ENCODE results near the gene PRSS53.

PRSS53 gene

GRCh38 chr16:31077592-31078396 is 10.9 kb downstream of the PRSS53 start:
- no peak for DNase-seq (ENCODE audit: low spot score)

GRCh38 chr16:31077024-31077423 is 11.7 kb downstream of the PRSS53 start:
- no peak for DNase-seq (ENCODE audit: low spot score)

- no peak for DNase-seq (ENCODE audit: low spot score)
Observed at GRCh38 chr16:31076319-31076718, 12.4 kb downstream of the PRSS53 start.

- DNase-seq (ENCODE audit: low spot score): no peak
Observed at GRCh38 chr16:31074814-31075183, 13.9 kb downstream of the PRSS53 start.

- DNase-seq (ENCODE audit: low spot score): peak; percentile 99
Observed at GRCh38 chr16:31073970-31074813, 14.6 kb downstream of the PRSS53 start, which contains the start of the genes ZNF646 and ZNF668. Gene ZNF646 (plus strand): TSS chr16:31074422. CDS start chr16:31076325, 1,903 bp downstream. Gene ZNF668 (minus strand): TSS chr16:31074240. CDS start chr16:31064459, 9,781 bp downstream.

GRCh38 chr16:31073142-31073969 is 15.4 kb downstream of the PRSS53 start:
- peak; percentile 85 for DNase-seq (ENCODE audit: low spot score)

- DNase-seq (ENCODE audit: low spot score): peak; percentile 61
Observed at GRCh38 chr16:31072540-31073141, 16.1 kb downstream of the PRSS53 start.

GRCh38 chr16:31071861-31072260 is 16.9 kb downstream of the PRSS53 start:
- no peak for DNase-seq (ENCODE audit: low spot score)

GRCh38 chr16:31067342-31067741 is 21.4 kb downstream of the PRSS53 start:
- DNase-seq (ENCODE audit: low spot score): no peak

GRCh38 chr16:31064882-31065461 is 23.8 kb downstream of the PRSS53 start:
- DNase-seq (ENCODE audit: low spot score): no peak

- no peak for DNase-seq (ENCODE audit: low spot score)
Observed at GRCh38 chr16:31063843-31064611, 24.7 kb downstream of the PRSS53 start.

- no peak for DNase-seq (ENCODE audit: low spot score)
Observed at GRCh38 chr16:31063495-31063842, 25.3 kb downstream of the PRSS53 start.

GRCh38 chr16:31061813-31062440 is 26.8 kb downstream of the PRSS53 start:
- no peak for DNase-seq (ENCODE audit: low spot score)

- DNase-seq (ENCODE audit: low spot score): no peak
Observed at GRCh38 chr16:31061126-31061812, 27.5 kb downstream of the PRSS53 start.

GRCh38 chr16:31055613-31056012 is 33.1 kb downstream of the PRSS53 start:
- no peak for DNase-seq (ENCODE audit: low spot score)

- no peak for DNase-seq (ENCODE audit: low spot score)
Observed at GRCh38 chr16:31052114-31052513, 36.6 kb downstream of the PRSS53 start.

- no peak for DNase-seq (ENCODE audit: low spot score)
Observed at GRCh38 chr16:31050280-31051030, 38.3 kb downstream of the PRSS53 start.

- DNase-seq (ENCODE audit: low spot score): no peak
Observed at GRCh38 chr16:31043898-31044481, 44.8 kb downstream of the PRSS53 start.
